Urothelium cell line (cell line): Measurements from ENCODE around the gene HIPK3.
"Not testable (repeated sequence)": the region's sequence is repeated elsewhere in the genome, so short reads cannot be mapped to it uniquely, and the experiment has no call there.

Experiments
- DNase-seq: peaks from one replicate; pipeline ENCODE4 v3.0.0; 2011; ENCODE audit warnings: low spot score, mixed read lengths
- FAIRE-seq: peaks from 2 replicates; lab custom pipeline; 2011; peaks lifted over from hg19 to GRCh38; lab: Jason Lieb, UNC

HIPK3 gene

DNA sequence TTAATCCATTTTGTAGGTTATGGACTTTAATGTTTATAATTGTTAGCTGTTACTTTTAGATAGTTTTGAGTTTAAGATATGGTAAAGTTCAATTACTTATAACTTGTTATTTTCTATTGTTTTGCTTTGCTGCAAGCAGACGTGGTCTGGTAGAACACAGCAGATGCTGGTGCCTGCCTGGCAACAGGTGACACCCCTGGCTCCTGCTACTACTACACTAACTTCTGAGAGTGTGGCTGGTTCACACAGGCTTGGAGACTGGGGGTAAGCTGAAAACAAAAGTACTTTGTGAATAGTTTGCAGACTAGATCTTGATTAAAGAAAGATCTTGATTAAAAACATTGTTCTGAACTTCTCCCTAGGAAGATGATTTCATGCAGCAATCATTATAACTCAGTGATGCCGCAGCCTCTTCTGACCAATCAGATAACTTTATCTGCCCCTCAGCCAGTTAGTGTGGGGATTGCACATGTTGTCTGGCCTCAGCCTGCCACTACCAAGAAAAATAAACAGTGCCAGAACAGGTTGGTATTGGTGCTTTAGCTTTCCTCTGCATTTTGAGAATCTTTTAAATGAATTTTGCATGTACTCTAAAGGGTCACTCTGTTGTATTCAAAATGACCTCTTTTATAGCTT is 90.4 kb downstream of the HIPK3 start:
- FAIRE-seq (no peak), DNase-seq (no peak)

DNA sequence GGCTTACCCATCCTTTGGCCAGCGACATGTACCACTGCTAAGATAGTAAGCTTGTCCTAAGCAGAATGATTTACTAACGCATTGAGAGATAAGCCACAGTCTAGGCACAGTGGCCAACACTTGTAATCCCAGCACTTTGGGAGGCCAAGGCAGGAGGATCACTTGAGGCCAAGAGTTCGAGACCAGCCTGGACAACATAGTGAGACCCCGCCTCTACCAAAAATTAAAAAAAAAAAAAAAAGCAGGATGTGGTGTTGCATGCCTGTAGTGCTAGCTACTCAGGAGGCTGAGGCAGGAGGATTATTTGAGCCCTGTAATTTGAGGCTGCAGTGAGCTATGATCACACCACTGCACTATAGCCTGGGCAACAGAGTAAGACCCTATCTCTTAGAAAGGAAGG is 93.1 kb downstream of the HIPK3 start:
- no peak for DNase-seq
- no peak for FAIRE-seq

DNA sequence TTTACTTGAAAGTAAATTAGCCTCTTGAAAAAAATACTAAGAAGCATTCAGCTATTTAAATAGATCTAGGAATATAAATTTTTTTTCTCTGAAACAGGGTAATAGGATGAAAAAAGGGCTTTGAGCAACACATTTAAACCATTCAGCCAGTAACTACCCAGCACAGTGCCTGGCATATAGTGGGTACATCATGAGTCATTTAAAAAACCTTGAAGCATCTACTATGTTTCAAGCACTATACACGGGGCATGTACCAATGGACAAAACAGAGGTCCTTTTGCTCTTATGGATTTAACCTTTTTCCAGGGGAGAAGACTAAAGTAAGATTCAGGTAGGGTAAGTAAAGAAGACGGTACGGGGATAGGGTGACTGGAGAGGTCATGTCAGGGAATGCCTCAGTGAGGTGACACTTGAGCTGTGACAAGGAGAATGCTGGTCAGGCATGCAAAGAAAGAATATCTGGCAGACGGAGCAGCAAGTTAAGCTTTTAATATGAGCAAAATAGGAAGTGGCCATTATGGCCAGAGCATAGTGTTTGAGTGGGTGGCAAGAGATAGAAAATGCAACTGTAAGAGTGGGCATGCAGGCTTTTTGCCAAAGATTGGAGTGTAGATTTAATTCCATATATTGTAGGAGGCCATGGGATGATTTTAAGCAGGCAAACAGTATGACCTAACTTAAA is 101.1 kb downstream of the HIPK3 start:
- DNase-seq = no peak
- no peak for FAIRE-seq

DNA sequence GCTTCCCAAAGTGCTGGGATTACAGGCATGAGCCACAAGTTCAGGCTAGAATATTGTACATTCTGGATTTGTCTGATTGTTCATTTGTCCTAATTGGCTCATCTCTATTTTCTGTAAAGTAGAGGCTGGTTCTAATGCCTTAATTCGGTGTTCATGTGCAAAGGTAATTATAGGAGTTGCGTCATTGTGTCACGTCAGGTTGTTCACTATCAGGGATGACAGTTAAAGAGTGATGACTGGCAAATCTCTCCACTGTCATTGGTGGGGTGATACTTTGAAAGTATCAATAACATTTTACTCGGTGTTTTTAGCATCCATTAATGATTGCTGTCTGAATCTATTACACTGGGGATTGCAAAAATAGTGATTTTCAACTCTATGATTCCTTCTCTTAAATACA is 103.5 kb downstream of the HIPK3 start:
- DNase-seq (no peak), FAIRE-seq (no peak)

DNA sequence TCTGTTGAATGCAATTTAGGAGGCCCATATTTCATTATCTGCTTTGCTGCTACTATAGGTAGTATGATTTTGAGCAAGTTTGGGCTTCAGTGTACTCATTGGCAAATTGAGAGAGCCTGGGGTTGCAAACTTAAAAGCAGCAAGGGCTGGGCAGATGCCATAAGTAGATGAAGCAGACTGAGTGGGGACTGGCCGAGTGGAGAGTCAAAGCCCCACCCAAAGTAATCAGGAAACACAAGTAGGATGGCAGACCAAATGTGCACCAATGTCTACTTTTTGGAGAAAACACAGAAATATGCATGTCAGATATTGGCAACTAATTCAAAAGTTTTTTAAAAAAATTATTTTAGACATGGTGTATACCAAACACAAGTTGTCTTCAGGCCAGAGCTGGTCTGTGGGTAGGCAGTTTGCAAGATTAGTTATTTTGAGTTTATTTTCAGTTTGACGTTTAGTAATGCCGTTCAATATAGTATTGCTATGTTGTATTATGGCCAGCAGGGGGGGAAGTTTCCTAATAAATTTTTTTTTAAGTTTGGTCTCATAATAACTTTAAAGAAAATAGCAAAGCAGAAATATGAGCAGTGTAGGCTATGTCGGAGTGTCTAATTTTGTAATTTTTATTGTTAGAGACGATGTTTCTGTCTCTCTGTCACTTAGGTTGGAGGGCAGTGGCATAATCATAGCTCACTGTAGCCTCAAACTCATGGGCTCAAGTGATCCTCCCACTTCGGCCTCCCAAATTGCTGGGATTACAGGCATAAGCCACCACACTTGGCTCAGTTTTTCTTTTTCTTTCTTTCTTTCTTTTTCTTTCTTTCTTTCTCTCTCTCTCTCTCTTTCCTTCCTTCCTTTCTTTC is 105.1 kb downstream of the HIPK3 start:
- no peak for FAIRE-seq
- no peak for DNase-seq

DNA sequence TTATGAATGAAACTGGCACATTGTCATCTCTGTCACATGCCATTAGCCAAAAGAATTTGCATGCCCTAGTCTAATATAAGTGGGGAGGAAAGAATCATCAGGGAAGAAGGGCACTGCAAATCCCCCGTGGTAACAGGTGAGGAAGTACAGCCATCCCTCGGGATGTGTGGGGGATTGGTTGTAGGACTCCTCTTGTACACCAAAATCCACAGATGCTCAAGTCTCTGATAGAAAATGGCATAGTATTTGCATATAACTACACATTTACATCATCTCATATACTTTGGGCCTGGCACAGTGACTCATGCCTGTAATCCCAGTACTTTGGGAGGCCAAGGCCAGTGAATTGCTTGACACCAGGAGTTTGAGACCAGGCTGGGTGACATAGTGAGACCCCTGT is 109.7 kb downstream of the HIPK3 start:
- no peak for DNase-seq
- no peak for FAIRE-seq

DNA sequence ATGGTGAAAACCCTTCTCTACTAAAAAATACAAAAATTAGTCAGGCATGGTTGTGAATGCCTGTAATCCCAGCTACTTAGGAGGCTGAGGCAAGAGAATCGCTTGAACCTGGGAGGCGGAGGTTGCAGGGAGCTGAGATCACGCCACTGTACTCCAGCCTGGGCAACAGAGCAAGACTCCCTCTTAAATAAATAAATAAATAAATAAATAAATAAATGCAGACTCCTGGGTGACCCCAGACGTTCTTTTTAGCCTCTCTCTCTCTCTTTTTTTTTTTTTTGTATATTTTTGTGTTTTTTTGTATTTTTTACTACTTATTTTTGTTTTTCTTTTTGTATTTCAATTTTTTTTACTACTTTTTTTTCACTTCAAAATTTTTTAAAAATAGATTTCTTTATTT is 111.3 kb downstream of the HIPK3 start:
- DNase-seq, FAIRE-seq: not testable (repeated sequence)

DNA sequence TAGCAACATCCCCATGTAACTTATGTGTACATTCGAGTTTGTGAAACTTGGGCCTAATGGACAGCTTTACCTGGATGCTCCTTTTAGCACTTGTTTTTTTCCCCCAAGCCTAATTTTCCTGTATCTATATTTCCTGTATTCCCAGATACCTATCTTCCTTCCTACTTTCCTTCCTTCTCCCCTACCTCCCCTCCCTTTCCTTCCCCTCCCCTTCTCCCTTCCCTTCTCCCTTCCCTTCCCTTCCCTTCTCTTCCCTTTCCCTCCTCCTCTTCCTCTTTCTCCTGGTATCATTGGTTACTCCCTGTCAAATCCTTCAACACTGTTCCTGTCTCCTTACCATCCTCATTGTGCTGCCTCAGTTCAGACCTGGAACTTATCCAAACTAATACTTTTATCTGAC is 111.8 kb downstream of the HIPK3 start:
- DNase-seq (no peak), FAIRE-seq (no peak)

DNA sequence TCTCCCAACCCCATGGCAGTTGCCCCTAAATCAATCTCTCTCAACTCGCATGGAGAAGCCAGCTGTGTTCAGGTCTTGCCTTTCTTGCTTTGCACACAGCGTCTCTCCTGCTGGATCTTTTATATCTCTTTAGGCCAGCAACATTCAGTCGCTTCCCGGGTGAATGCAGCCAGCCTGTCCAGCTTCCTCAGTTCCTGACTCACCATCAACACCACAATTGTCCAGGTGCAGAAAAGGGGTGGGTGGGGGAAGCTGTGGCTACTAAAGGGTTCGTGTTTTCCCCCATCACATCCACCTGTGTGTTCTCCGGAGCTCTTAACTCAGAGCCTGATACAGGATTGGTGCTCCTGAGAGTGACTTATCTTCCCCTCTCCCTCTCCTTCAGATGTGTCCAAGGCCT is 116.5 kb downstream of the HIPK3 start:
- DNase-seq (peak; percentile 31), FAIRE-seq (no peak)

DNA sequence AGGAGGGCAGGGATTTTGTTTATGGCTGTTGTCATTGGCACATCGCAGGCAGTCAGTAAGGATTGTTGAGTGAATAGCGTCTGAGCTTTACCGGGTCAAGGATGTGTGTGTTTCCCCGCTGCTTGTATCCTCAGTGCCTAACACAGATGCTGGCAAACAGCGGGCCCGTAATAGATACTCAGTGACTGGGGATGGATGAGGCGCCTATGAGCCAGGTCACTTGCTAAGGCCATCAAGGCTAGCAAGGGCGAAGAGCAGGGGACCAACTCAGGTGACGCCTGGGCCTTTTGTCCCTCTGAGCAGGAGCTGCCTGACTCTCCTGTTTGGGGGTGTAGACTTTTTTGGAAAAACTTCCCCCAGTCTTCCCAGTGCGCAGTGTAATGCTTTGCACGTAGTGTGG is 118.1 kb downstream of the HIPK3 start:
- DNase-seq = no peak

DNA sequence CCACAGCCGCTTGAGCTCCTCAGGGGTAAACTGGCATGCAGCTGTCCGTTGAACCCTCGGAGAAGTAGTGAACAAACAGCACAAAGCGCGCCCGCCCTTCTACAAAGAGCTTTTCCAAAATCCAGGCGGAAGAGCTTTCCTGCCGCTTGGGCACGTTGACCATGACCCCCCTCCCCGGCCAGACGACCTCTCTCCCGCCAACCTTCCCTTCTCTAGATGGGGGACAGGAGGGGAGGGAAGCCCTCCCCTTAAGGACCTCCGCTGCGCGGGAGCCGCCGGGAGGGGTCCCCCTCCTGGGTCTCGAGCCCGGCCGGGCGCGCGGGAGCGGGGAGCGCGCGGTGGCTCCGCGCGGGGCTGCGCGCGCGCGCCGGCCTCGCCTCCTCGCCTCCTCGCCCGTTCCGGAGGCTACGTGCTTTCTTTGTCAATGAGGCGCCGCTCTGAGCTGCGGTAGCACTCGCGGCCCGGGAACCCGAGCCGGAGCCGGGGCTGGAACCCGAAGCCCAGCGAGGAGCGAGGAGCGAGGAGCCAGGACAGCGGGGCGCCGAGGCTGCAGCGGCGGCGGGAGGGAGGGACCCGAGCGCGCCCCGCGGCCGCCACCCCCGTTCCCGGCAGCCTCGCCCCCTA is 118.6 kb downstream of the HIPK3 start, which contains the start of gene KIAA1549L:
Gene KIAA1549L (plus strand): TSS at position 421 of the 624 bp plus-strand sequence.
- FAIRE-seq (no peak), DNase-seq (peak; percentile 62)

More for the DNA sequence above, 118.1 kb downstream of the HIPK3 start:
- no peak for FAIRE-seq

DNA sequence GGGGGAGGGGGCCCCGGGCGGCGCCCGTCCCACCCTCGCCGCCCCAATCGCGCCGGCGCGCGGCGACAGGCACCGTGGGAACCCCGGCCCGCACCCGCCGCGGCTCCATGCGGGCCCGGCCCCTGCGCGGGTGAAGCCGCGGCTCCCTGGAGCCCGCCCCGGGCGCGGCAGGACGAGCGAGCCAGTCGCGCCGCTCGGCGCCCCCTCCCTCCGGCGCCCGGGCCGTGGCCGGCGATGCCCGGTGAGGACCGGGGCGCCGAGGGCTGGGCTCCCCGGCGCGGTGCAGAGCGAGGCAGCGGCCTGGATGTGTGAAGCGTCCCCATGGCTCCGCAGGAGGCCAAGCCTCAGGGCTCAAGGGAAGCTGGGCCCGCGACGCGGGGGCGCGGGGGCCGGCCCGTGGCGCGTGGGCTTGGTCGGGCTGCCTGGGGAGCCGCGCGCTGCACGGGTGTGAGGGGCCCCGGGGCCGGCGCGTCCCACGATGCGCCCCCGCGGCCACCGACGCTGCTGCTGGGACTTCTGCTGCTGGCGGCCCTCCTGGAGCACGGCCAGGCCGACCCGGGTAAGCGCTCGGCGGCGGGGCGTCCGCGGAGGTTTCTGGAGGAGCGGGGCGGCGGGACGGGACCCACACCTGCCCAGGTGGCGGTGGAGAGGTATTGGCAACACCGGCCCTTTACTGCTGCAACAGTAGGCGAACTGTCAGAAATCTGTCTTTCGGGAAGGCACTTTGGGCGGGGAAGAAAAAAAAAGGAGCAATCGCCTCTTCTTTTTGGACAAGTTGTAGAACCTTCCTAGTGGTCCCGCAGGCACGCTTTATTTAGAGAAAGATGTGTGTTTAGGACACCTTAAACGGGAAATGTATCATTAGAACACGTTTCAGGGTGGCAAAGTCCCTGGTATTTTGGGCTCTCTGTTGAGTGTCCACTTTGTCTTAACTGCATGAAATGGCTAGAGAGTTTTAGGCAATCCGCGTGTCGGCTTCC is 119.4 kb downstream of the HIPK3 start:
- DNase-seq (peak; percentile 37), FAIRE-seq (no peak)

DNA sequence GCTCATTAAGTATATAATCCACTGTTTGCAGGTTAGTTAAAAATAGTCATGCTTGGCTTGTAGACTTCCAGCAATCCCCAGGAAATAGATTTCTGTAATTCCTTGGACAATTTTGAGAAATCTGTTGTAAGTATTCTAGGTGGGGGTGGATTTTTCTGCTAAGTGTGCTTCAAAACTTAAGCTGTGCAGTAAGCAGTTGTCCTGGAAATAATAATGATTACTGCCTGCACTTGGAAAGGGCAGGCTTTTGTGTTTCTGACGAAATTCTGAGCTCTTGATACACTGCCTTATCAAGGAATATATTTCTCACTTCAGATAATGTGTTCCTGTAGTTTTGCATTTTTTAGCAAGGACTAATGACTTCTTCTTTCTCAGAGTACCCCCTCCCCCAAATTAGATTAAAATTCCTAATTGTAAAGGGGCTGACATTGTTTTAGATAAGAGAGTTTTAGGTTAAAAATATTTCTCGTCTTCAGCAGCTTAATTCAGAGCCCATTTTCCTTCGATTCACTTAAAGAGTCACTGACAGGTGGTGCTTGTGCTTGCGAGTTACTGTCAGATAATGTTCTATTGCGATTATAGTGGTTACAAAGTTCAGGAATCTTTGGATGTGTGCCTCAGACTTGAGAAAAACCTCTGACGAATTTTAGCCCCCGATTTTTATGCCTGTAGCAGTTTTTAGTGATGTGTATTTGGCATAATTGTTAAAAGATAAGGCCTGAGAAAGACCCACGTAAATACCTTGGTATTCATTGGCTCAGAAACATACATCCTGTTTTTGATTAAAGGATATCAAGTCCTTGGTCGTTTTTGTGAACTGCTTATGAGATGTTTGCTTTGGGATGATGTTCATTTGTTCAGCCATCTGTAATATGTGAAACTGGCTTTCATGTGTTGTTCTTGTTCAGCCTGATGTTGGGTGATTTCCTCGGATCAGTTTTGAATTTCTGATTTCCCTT is 120.5 kb downstream of the HIPK3 start:
- DNase-seq (no peak), FAIRE-seq (no peak)

DNA sequence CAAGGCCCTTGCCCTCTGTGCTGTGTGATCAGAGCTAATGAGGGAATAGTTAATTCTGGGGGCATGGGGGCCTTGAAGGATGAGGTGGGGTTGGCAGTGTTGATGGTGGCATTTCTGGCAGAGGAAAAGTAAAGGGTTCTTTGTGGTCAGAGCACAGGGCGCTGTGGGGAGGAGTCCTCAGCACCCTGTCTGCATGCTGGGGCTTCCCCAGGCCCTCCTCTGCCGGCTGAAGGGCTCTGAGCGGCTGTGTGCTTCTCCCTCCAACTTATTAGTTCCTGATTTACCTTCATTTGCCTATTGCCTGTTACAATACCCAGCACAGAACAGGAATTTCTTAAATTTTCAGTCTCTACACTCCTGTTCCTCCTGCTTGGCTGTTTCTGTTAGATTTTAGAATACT is 122.8 kb downstream of the HIPK3 start:
- no peak for DNase-seq
- no peak for FAIRE-seq

DNA sequence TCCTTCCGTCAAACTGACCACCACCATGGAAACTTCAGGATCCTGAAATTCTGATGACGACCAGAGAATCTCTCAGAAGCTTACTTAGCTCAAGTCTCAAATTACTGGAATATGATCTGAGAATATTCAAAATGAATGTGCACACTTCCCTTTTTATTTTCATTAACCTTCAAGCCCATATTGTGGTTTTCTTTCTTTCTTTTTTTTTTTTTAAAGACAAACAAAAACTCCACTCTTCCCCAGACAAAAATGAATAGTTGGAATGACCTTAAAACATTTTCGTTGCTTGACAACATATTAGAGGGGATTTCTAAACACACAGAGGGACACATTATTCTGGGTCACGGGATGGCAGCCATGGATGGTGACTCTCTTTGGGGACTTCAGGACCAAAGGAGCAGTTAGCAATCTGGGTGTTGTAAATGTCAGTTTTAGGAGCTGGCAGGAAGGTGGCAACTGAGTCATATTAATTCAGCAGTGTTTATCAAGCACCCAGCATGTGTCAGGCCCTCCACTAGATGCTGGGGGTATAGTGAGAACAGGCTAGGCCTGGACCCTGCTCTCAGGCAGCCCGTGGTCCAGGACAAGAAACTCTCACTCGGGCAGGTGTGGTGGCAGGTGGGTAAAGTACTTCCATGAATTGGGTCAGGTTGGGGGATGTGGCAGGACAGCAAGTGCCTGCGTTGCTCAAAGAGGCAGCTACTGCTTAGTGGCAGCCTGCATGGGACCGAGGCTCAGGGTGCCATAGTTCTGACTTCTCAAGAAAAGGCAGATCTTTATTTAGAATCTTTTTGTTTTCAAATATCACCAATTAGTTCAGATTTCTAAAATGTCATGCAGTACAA is 126.1 kb downstream of the HIPK3 start:
- DNase-seq (no peak), FAIRE-seq (no peak)

DNA sequence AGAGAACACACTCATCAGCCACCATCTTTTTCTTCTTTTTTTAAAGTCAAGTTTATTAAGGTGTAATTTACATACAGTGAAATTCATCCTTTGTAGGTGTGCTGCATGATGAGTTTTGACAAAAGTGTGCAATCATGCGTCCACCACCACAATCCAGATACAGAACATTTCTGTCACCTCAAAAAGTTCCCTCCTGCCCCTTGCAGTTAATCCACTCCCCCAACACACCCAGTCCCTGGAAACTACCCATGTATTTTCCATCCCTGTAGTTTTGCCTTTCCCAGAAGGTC is 126.7 kb downstream of the HIPK3 start:
- FAIRE-seq (no peak), DNase-seq (no peak)

DNA sequence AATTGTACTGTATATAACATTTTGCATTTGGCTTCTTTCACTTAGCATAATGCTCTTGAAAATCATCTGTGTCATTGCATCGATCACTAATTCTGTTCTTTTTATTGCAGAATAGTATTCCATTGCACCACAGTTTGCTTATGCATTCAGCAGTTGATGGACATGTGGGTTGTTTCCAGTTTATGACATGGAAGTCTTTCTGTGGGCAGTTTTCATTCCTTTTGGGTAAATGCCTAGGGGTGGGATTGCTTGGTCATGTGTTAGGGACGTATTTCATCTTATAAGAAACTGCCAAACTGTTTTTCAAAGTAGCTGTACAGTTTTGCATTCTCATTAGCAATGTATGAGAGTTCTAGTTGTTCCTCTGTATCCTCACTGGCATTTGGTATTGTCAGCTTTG is 127.0 kb downstream of the HIPK3 start:
- FAIRE-seq = no peak
- no peak for DNase-seq

DNA sequence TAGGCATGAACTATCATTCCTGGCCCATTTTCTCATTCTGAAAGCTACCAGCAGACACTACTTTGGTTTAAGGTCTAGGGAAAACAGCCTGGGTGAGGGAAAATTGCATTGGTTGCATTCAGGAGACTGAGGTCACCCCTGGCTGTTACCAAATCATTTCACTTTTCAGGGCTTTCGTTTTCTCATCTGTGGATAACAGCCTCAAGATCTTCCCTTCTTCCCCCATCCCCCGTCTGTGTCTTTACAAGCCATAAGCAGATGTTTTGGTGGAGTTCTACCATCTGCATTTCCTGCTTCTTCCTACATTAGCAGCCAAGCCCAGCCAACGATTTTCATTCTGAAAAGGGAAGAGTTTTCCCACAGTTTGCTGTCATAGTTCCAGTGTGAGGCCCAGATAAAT is 130.4 kb downstream of the HIPK3 start:
- DNase-seq (no peak), FAIRE-seq (no peak)
